CD14-positive monocyte (primary cell): ENCODE measurements around the gene PUS7. TPM values are rescaled to one million over a fixed set of nuclear protein-coding genes. Genes with fewer than 3 reads are reported as not detected.
"Not testable (repeated sequence)": the region's sequence is repeated elsewhere in the genome, so short reads cannot be mapped to it uniquely, and the experiment has no call there.

Experiments
- DNase-seq, 3 donors: peaks; one replicate each; pipeline ENCODE4 v3.0.0-alpha.2; 2011 to 2022
- H2AFZ ChIP-seq: 2 replicates; pipeline ENCODE4 v1.6.0; 2012; ENCODE audit warnings: mild to moderate bottlenecking, low read depth, low read length, inconsistent platforms; ENCODE audit not compliant: insufficient read depth, poor library complexity, severe bottlenecking
- H3K27ac ChIP-seq, 2 donors: 1 replicate in 1 of 2; 2 replicates in 1 of 2; pipeline ENCODE4 v1.5.1; 2012 to 2013; ENCODE audit warnings: low read length in 2 of 2, control low read depth in 1 of 2, inconsistent platforms in 1 of 2, low read depth in 1 of 2, mild to moderate bottlenecking in 1 of 2
- H3K27me3 ChIP-seq, 2 donors: one replicate each; pipeline versions ENCODE4 v1.6.0 to v1.6.1; 2011 to 2013; ENCODE audit warnings: low read length in 2 of 2; ENCODE audit not compliant: control insufficient read depth in 2 of 2, insufficient read depth in 2 of 2
- H3K36me3 ChIP-seq, 2 donors: replicated peaks in 1 of 2; 1 replicate in 1 of 2; 2 replicates in 1 of 2; pipeline versions ENCODE4 v1.5.1 to v1.6.1; 2012 to 2013; ENCODE audit warnings: low read length in 2 of 2, control low read depth in 1 of 2, inconsistent platforms in 1 of 2, mild to moderate bottlenecking in 1 of 2; ENCODE audit not compliant: insufficient read depth in 2 of 2, control insufficient read depth in 1 of 2
- H3K4me1 ChIP-seq, 2 donors: 1 replicate in 1 of 2; 2 replicates in 1 of 2; pipeline versions ENCODE4 v1.5.1 to v1.6.1; 2012 to 2013; ENCODE audit warnings: low read length in 2 of 2, control low read depth in 1 of 2, inconsistent platforms in 1 of 2, mild to moderate bottlenecking in 1 of 2, moderate library complexity in 1 of 2; ENCODE audit not compliant: insufficient read depth in 2 of 2, control insufficient read depth in 1 of 2
- H3K4me2 ChIP-seq: replicated peaks from 2 replicates; pipeline ENCODE3; 2012; ENCODE audit warnings: low read length, moderate library complexity, mild to moderate bottlenecking; ENCODE audit not compliant: poor library complexity, severe bottlenecking; ENCODE audit errors: extremely low read depth
- H3K4me3 ChIP-seq, 3 experiments: fragments of 200-600 bp in 1 of 3; sonication (generic) in 1 of 3; replicated peaks in 1 of 3; 1 replicate in 2 of 3; 2 replicates in 1 of 3; pipeline ENCODE4 v1.5.1; 2011 to 2013; ENCODE audit warnings: low read length in 3 of 3, mild to moderate bottlenecking in 3 of 3, control low read depth in 2 of 3, low read depth in 2 of 3, inconsistent platforms in 1 of 3, moderate library complexity in 1 of 3
- H3K79me2 ChIP-seq: 2 replicates; pipeline ENCODE4 v1.6.0; 2012; ENCODE audit warnings: mild to moderate bottlenecking, control low read depth, inconsistent platforms, low read length, moderate library complexity; ENCODE audit not compliant: insufficient read depth
- H3K9ac ChIP-seq: 2 replicates; pipeline ENCODE4 v1.6.0; 2017; ENCODE audit warnings: low read length, mild to moderate bottlenecking; ENCODE audit not compliant: insufficient read depth, poor library complexity, severe bottlenecking
- H3K9me3 ChIP-seq, 2 donors: replicated peaks in 1 of 2; 1 replicate in 1 of 2; 2 replicates in 1 of 2; pipeline versions ENCODE4 v1.5.1 to v1.6.1; 2012 to 2013; ENCODE audit warnings: low read length in 2 of 2, control low read depth in 1 of 2; ENCODE audit not compliant: control insufficient read depth in 1 of 2, insufficient read depth in 1 of 2
- H4K20me1 ChIP-seq: 2 replicates; pipeline ENCODE4 v1.6.0; 2012; ENCODE audit warnings: mild to moderate bottlenecking, low read length, control low read depth, moderate library complexity; ENCODE audit not compliant: insufficient read depth
- H3K27ac Mint-ChIP-seq, 7 donors: one replicate each; pipeline ENCODE4 v1.8.0; 2020; ENCODE audit warnings: mild to moderate bottlenecking in 7 of 7, mixed read lengths in 7 of 7, moderate library complexity in 6 of 7, inconsistent platforms in 2 of 7
- H3K27me3 Mint-ChIP-seq, 3 donors: one replicate each; pipeline ENCODE4 v1.8.0; 2021 to 2022; ENCODE audit warnings: low read depth in 3 of 3, mild to moderate bottlenecking in 3 of 3, mixed read lengths in 3 of 3, moderate library complexity in 3 of 3, inconsistent platforms in 1 of 3
- H3K36me3 Mint-ChIP-seq, 2 donors: one replicate each; pipeline ENCODE4 v1.8.0; 2020; ENCODE audit warnings: mixed read lengths in 2 of 2, inconsistent platforms in 1 of 2, mild to moderate bottlenecking in 1 of 2
- H3K4me1 Mint-ChIP-seq: one replicate; pipeline ENCODE4 v1.8.0; 2020; ENCODE audit warnings: mild to moderate bottlenecking, mixed read lengths
- H3K4me3 Mint-ChIP-seq, 2 donors: one replicate each; pipeline ENCODE4 v1.8.0; 2020; ENCODE audit warnings: mild to moderate bottlenecking in 2 of 2, mixed read lengths in 2 of 2, moderate library complexity in 1 of 2
- H3K9me3 Mint-ChIP-seq, 7 donors: one replicate each; pipeline ENCODE4 v1.8.0; 2020 to 2022; ENCODE audit warnings: mixed read lengths in 7 of 7, mild to moderate bottlenecking in 6 of 7, moderate library complexity in 6 of 7, inconsistent platforms in 2 of 7
- CTCF ChIP-seq: fragments of 200-600 bp; IDR thresholded peaks from one replicate; pipeline ENCODE4 v1.8.0; 2022; ENCODE audit warnings: antibody characterized with exemption, mild to moderate bottlenecking
- WGBS: methylation state at CpG from one replicate; pipeline ENCODE4 v1.1.5; 2013; ENCODE audit warnings: missing lambda C conversion rate; ENCODE audit not compliant: insufficient coverage; 5-methylcytosine and 5-hydroxymethylcytosine counted together
- intact Hi-C, 2 donors: fragments of 100-400 bp; cut with micrococcal nuclease; formaldehyde crosslinking; loops; one replicate each; pipeline versions ENCODE4 v1.15.0 to v1.15.1; 2023
- polyA plus RNA-seq, 3 donors: library from polyadenylated mRNA; depleted of rRNA in 1 of 3; unstranded in 2 of 3; stranded (reverse) in 1 of 3; fragments of 300-500 nt in 2 of 3; fragments of >200 nt in 1 of 3; fragmentation: Illumina TruSeq in 2 of 3; gene quantifications; 1 replicate in 2 of 3; 2 replicates in 1 of 3; pipeline ENCODE4 v1.2.3, GENCODE V29; 2012 to 2021

The PUS7 gene
- polyA plus RNA-seq, 3 donors: 1.3 to 1.8 (median 1.6) TPM

- no peak overlapping the region for H3K27ac Mint-ChIP-seq
- H3K36me3 Mint-ChIP-seq: no peaks in the 10 kb centered on the region
- no peak for TF ChIP-seq CTCF
- H3K79me2 ChIP-seq: no peaks in the 10 kb centered on the region
- H3K9ac ChIP-seq: no peak overlapping the region
- no peak overlapping the region for H3K4me3 Mint-ChIP-seq
- peak in 2 of 3 donors; percentile 28 to 54 for DNase-seq
- H3K9me3 Mint-ChIP-seq: no peaks in the 10 kb centered on the region
- peaks cover 21% of the 10 kb centered on the region for H3K4me1 Mint-ChIP-seq
- H3K4me1 ChIP-seq: peaks cover 22 to 27% of the 10 kb centered on the region in 2 donors
- intact Hi-C loops: no loop called here
- H2AFZ ChIP-seq: no peak overlapping the region
- no peaks in the 10 kb centered on the region for H3K9me3 ChIP-seq
- no peak overlapping the region for H3K4me3 ChIP-seq
- H3K4me2 ChIP-seq: no peak overlapping the region
- WGBS: no CpG with 5 or more reads among the region's 4 CpGs
- H3K27me3 ChIP-seq: no peaks in the 10 kb centered on the region
- no peaks in the 10 kb centered on the region for H4K20me1 ChIP-seq
- peaks cover 0 to 4% (median 3%) of the 10 kb centered on the region in 3 donors for H3K27me3 Mint-ChIP-seq
- no peak overlapping the region for H3K27ac ChIP-seq
- no peaks in the 10 kb centered on the region for H3K36me3 ChIP-seq
These were observed 2.8 kb upstream of the PUS7 start for GRCh38 chr7:105524840-105525239.

- H3K27ac ChIP-seq, H3K27me3 Mint-ChIP-seq, DNase-seq, H3K9me3 ChIP-seq, H3K9ac ChIP-seq, H3K36me3 ChIP-seq, H3K27me3 ChIP-seq, H3K4me3 ChIP-seq, H2AFZ ChIP-seq, H3K4me2 ChIP-seq, H3K36me3 Mint-ChIP-seq, H3K4me3 Mint-ChIP-seq, intact Hi-C loops, H3K27ac Mint-ChIP-seq, H4K20me1 ChIP-seq, H3K9me3 Mint-ChIP-seq, H3K79me2 ChIP-seq: not testable (repeated sequence)
- H3K4me1 Mint-ChIP-seq: peaks cover 21% of the 10 kb centered on the region
- H3K4me1 ChIP-seq: peaks cover 22 to 27% of the 10 kb centered on the region in 2 donors
- 91% methylated on average over 4 of the region's 11 CpGs for WGBS
These were observed 2.4 kb upstream of the PUS7 start for GRCh38 chr7:105524423-105524822.
